K562 (cell line): ENCODE measurements around the gene CITED2. TPM values are rescaled to one million over a fixed set of nuclear protein-coding genes. Genes with fewer than 3 reads are reported as not detected.

Experiments used
- CBFA2T2 ChIP-seq: fragments of 450-650 bp; conservative IDR thresholded peaks from 2 replicates; pipeline ENCODE4 v1.6.1; 2017; ENCODE audit warnings: mild to moderate bottlenecking
- CC2D1A ChIP-seq: fragments of 450-650 bp; IDR thresholded peaks from 2 replicates; pipeline ENCODE4 v1.6.1; 2017; ENCODE audit warnings: mild to moderate bottlenecking
- ELF1 ChIP-seq: fragments of 200-800 bp; sonication (Bioruptor generic); IDR thresholded peaks from 2 replicates; pipeline ENCODE4 v1.6.1; 2016; ENCODE audit warnings: missing genetic modification characterization, missing compliant biosample characterization
- FOXP1 ChIP-seq: sonication (generic); formaldehyde crosslinking; IDR thresholded peaks from 2 replicates; pipeline ENCODE4 v1.8.0; 2022; ENCODE audit warnings: mild to moderate bottlenecking, missing genetic modification reagents
- HES1 ChIP-seq: fragments of 450-650 bp; IDR thresholded peaks from 2 replicates; pipeline ENCODE4 v1.6.1; 2016; ENCODE audit warnings: low read depth, mild to moderate bottlenecking, moderate library complexity
- IRF2 ChIP-seq: sonication (generic); formaldehyde crosslinking; IDR thresholded peaks from 2 replicates; pipeline ENCODE4 v1.8.1; 2022; ENCODE audit warnings: mild to moderate bottlenecking, missing genetic modification reagents
- KDM1A ChIP-seq, 2 experiments: fragments of 450-650 bp; IDR thresholded peaks; 2 replicates each; pipeline ENCODE4 v1.6.1; 2016; ENCODE audit warnings: mild to moderate bottlenecking in 2 of 2
- KDM5B ChIP-seq: fragments of 200-600 bp; sonication (generic); IDR thresholded peaks from 2 replicates; pipeline ENCODE4 v1.6.1; 2012; ENCODE audit warnings: low read depth, mild to moderate bottlenecking, moderate library complexity, low read length, control low read depth, inconsistent platforms; ENCODE audit not compliant: insufficient replicate concordance
- MAZ ChIP-seq, 2 experiments: fragments of 450-650 bp in 1 of 2; sonication (generic) in 1 of 2; formaldehyde crosslinking; IDR thresholded peaks in 1 of 2; conservative IDR thresholded peaks in 1 of 2; 2 replicates each; pipeline versions ENCODE4 v1.4.0 to v1.5.0; 2020; ENCODE audit warnings: mild to moderate bottlenecking in 1 of 2, missing genetic modification reagents in 1 of 2
- MED1 ChIP-seq: sonication (generic); formaldehyde crosslinking; IDR thresholded peaks from 2 replicates; pipeline ENCODE4 v1.8.1; 2023; ENCODE audit warnings: missing genetic modification reagents, borderline replicate concordance
- MIER1 ChIP-seq: fragments of 450-650 bp; IDR thresholded peaks from 2 replicates; pipeline ENCODE4 v1.6.1; 2016; ENCODE audit warnings: antibody characterized with exemption, mild to moderate bottlenecking, low read depth
- PHF20 ChIP-seq: fragments of 450-650 bp; IDR thresholded peaks from 2 replicates; pipeline ENCODE4 v1.6.1; 2018; ENCODE audit not compliant: partially characterized antibody
- PREB ChIP-seq: sonication (generic); formaldehyde crosslinking; IDR thresholded peaks from 2 replicates; pipeline ENCODE4 v1.8.1; 2023; ENCODE audit warnings: mild to moderate bottlenecking, missing genetic modification reagents
- SNIP1 ChIP-seq: fragments of 450-650 bp; IDR thresholded peaks from 2 replicates; pipeline ENCODE4 v1.7.1; 2017; ENCODE audit warnings: low read depth, mild to moderate bottlenecking
- STAG1 ChIP-seq: sonication (generic); formaldehyde crosslinking; IDR thresholded peaks from 2 replicates; pipeline ENCODE4 v1.5.0; 2020; ENCODE audit warnings: missing genetic modification reagents, borderline replicate concordance
- ZNF124 ChIP-seq: sonication (generic); formaldehyde crosslinking; IDR thresholded peaks from 2 replicates; pipeline ENCODE4 v1.8.1; 2022; ENCODE audit warnings: missing genetic modification reagents
- polyA plus RNA-seq, 8 experiments: library from polyadenylated mRNA; depleted of rRNA in 4 of 8; stranded (reverse) in 5 of 8; unstranded in 3 of 8; fragments of >200 nt; fragmentation: Nextera tagmentation in 2 of 8; fragmentation: Illumina TruSeq in 1 of 8; extraction: Ambion mirVana in 2 of 8; extraction: Trizol in 1 of 8; gene quantifications; 2 replicates each; pipeline versions ENCODE4 v1.2.1 to v1.2.3, GENCODE V29; 2011 to 2014; ENCODE audit warnings: inconsistent platforms in 1 of 8, missing spikeins in 1 of 8
- total RNA-seq, 7 experiments: library from RNA; depleted of rRNA in 6 of 7; stranded (reverse); fragments of >200 nt in 6 of 7; fragmentation: Illumina TruSeq in 2 of 7; extraction: Trizol in 2 of 7; gene quantifications; 2 replicates each; pipeline versions ENCODE4 v1.2.1 to v1.2.3, GENCODE V29; 2011 to 2021; ENCODE audit warnings: low replicate concordance in 1 of 7
- TF ChIP-seq, protein P1 (sequence below): fragments of 450-650 bp; formaldehyde crosslinking; IDR thresholded peaks from 2 replicates; pipeline ENCODE4 v1.4.0; 2020; ENCODE audit warnings: mild to moderate bottlenecking
- TF ChIP-seq, protein P2 (sequence below): sonication (generic); formaldehyde crosslinking; IDR thresholded peaks from 2 replicates; pipeline ENCODE4 v1.8.1; 2023; ENCODE audit warnings: mild to moderate bottlenecking, missing genetic modification reagents
- TF ChIP-seq, protein P3 (sequence below): fragments of 250-450 bp; sonication (Bioruptor Pico); IDR thresholded peaks from 2 replicates; pipeline ENCODE4 v1.5.0; 2021; ENCODE audit warnings: mild to moderate bottlenecking, moderate library complexity

CITED2 gene
- total and polyA plus RNA-seq, 9 of the 15 experiments (the other 6 are each of a cell fraction or from before 2014, with no cell fraction given) = 0.21 to 86.1 (median 17.5) TPM

GRCh38 chr6:139375226-139376016, 973 bp upstream of the CITED2 start (continued):
- TF ChIP-seq, protein P1, sequence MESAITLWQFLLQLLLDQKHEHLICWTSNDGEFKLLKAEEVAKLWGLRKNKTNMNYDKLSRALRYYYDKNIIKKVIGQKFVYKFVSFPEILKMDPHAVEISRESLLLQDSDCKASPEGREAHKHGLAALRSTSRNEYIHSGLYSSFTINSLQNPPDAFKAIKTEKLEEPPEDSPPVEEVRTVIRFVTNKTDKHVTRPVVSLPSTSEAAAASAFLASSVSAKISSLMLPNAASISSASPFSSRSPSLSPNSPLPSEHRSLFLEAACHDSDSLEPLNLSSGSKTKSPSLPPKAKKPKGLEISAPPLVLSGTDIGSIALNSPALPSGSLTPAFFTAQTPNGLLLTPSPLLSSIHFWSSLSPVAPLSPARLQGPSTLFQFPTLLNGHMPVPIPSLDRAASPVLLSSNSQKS (CRISPR knock-in tag) = no peak
- TF ChIP-seq KDM5B (peak; percentile 65), HES1 (no peak), CBFA2T2 (0 out of 2 replicates have a peak, but pooled peaks have one; percentile 8), ZNF124 (CRISPR knock-in tag) (no peak), ELF1 (tag) (no peak), STAG1 (CRISPR knock-in tag) (no peak; the same call in 1 of the 2 replicates), FOXP1 (CRISPR knock-in tag) (peak; percentile 87), KDM1A (IDR thresholded peaks at IDR 0.05) (peak in 1 of 2 experiments; percentile 57; a peak in 1 of 4 replicates), MIER1 (peak; percentile 49; the same call in 1 of the 2 replicates), IRF2 (CRISPR knock-in tag) (no peak), PHF20 (peak; percentile 52), MED1 (no peak), SNIP1 (0 out of 2 replicates have a peak, but pooled peaks have one; percentile 28), PREB (CRISPR knock-in tag) (no peak), CC2D1A (peak; percentile 10; the same call in 1 of the 2 replicates), MAZ (CRISPR knock-in tag; conservative IDR thresholded peaks at IDR 0.05 in 1 of 2, IDR thresholded peaks at IDR 0.05 in 1 of 2) (peak; percentile 13 to 92)
- TF ChIP-seq, protein P2, sequence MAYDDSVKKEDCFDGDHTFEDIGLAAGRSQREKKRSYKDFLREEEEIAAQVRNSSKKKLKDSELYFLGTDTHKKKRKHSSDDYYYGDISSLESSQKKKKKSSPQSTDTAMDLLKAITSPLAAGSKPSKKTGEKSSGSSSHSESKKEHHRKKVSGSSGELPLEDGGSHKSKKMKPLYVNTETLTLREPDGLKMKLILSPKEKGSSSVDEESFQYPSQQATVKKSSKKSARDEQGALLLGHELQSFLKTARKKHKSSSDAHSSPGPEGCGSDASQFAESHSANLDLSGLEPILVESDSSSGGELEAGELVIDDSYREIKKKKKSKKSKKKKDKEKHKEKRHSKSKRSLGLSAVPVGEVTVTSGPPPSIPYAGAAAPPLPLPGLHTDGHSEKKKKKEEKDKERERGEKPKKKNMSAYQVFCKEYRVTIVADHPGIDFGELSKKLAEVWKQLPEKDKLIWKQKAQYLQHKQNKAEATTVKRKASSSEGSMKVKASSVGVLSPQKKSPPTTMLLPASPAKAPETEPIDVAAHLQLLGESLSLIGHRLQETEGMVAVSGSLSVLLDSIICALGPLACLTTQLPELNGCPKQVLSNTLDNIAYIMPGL = no peak
- TF ChIP-seq, protein P3, sequence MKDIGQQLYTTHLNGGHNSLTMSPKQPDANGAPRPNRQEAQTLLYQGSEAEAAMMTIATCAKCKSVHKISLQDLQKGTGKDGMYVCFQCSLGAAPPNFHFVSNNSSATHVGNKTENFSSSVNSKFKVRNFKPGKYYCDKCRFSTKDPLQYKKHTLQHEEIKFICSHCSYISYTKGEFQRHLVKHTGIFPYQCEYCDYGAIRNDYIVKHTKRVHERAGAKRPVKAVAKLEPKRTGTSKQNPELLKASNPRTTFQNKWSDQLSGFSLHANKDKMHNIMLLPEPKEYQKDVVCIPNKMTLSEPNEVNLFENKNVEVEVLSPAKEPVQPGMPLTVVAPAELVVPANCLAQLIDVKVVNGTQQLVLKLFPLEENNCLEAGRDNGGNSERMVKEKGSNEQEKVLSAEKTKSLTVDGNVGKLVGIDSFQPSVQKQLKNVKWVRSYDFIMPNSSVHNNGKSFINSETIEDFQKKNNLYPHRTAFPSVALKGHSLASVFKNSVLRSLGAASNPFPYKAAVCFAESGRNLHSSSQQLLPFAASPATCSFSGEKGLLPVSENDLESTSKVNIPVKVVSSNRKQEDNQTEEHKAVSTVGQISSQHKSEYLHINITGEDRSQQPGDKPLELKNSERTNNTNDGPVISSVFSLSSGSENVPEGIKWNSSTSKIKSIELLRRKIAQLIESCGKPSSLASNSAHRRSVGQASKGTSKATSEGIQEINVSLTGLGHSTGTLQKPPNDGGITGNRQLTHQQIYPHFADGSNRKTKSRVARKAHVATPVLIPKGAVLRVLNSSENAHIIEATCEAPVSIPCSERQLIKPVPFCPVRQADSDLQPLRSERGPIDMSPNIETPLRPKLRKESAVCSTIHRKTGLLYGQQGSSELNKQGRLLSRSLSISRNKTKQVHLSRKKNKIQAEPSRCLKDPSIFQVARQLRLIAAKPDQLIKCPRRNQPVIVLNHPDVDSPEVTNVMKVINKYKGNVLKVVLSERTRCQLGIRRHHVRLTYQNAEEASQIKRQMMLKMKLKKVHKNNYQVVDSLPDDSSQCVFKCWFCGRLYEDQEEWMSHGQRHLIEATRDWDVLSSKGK = no peak
